HCT116 (cell line): ENCODE results near the gene DENND5A. TPM values are rescaled to one million over a fixed set of nuclear protein-coding genes. Genes with fewer than 3 reads are reported as not detected.

ENCODE experiments used
- ATAC-seq: fragments of 200-7000 bp; cut with Tn5 transposase; 2 replicates; pipeline ENCODE4 v1.9.1; 2020; ENCODE audit warnings: mild to moderate bottlenecking, moderate library complexity
- BruUV-seq: library from RNA; stranded (reverse); fragments of 400-500 nt; replicated peaks from 2 replicates; lab custom pipeline; 2021; lab: Mats Ljungman, UMichigan
- CTCF ChIA-PET: fragments of 300-600 bp; sonication (Branson Sonifier 250); formaldehyde crosslinking; loops from one replicate; lab custom pipeline; 2021; ENCODE audit warnings: antibody characterized with exemption; lab: Charles Lee
- POLR2A ChIA-PET: fragments of 300-600, 350-600 bp; sonication (Branson Sonifier 250); formaldehyde crosslinking; loops from one replicate; lab custom pipeline; 2021; ENCODE audit warnings: antibody characterized with exemption; lab: Charles Lee
- RAD21 ChIA-PET, 2 experiments: fragments of 300-600 bp; sonication (Branson Sonifier 250); formaldehyde crosslinking; loops; one replicate each; lab custom pipeline; 2023; ENCODE audit warnings: low total read pairs in 2 of 2; ENCODE audit not compliant: uncharacterized antibody in 2 of 2, unreplicated experiment in 2 of 2, low non-redundant PET in 1 of 2; lab: Charles Lee
- DNase-seq: peaks from one replicate; pipeline ENCODE4 v3.0.0-alpha.2; 2010; ENCODE audit warnings: low read depth, low spot score
- H2AFZ ChIP-seq: fragments of 200-600 bp; shearing (Covaris generic), sonication (generic); 2 replicates; pipeline ENCODE4 v1.6.1; 2017; ENCODE audit warnings: low read depth, mixed run types, mixed read lengths, antibody characterized with exemption, low read length; ENCODE audit not compliant: poor library complexity, severe bottlenecking
- H3K27ac ChIP-seq: 2 replicates; pipeline ENCODE4 v1.5.1; 2012; ENCODE audit warnings: low read depth, low read length
- H3K27me3 ChIP-seq: fragments of 200-600 bp; sonication (generic); 2 replicates; pipeline ENCODE4 v1.6.1; 2016; ENCODE audit warnings: mixed run types, low read length, mixed read lengths; ENCODE audit not compliant: insufficient read depth
- H3K36me3 ChIP-seq, 2 experiments: fragments of 200-500 bp in 1 of 2; fragments of 200-600 bp in 1 of 2; sonication (Bioruptor generic) in 1 of 2; sonication (generic) in 1 of 2; 2 replicates each; pipeline versions ENCODE4 v1.5.1 to v1.6.1; 2014 to 2016; ENCODE audit warnings: low read length in 2 of 2, inconsistent platforms in 1 of 2, mixed read lengths in 1 of 2, mixed run types in 1 of 2; ENCODE audit not compliant: insufficient read depth in 2 of 2, control insufficient read depth in 1 of 2
- H3K4me1 ChIP-seq, 2 experiments: fragments of 200-600 bp in 1 of 2; sonication (generic) in 1 of 2; 2 replicates each; pipeline versions ENCODE4 v1.5.1 to v1.6.1; 2012 to 2017; ENCODE audit warnings: low read length in 2 of 2, inconsistent platforms in 1 of 2, mild to moderate bottlenecking in 1 of 2, mixed read lengths in 1 of 2, mixed run types in 1 of 2, moderate library complexity in 1 of 2; ENCODE audit not compliant: insufficient read depth in 2 of 2, control insufficient read depth in 1 of 2
- H3K4me2 ChIP-seq: fragments of 200-600 bp; sonication (generic); 2 replicates; pipeline ENCODE4 v1.6.1; 2017; ENCODE audit warnings: mixed run types, low read length, mixed read lengths
- H3K4me3 ChIP-seq, 2 experiments: fragments of 200-600 bp in 1 of 2; sonication (generic) in 1 of 2; replicated peaks in 1 of 2; 2 replicates each; pipeline ENCODE4 v1.5.1; 2011 to 2016; ENCODE audit warnings: low read length in 2 of 2, control low read depth in 1 of 2, low read depth in 1 of 2, mild to moderate bottlenecking in 1 of 2, mixed read lengths in 1 of 2, mixed run types in 1 of 2
- H3K79me2 ChIP-seq: fragments of 200-600 bp; sonication (generic); 2 replicates; pipeline ENCODE4 v1.6.1; 2017; ENCODE audit warnings: mild to moderate bottlenecking, mixed run types, low read length, moderate library complexity, mixed read lengths; ENCODE audit not compliant: insufficient read depth
- H3K9ac ChIP-seq: fragments of 200-600 bp; sonication (generic); 2 replicates; pipeline ENCODE4 v1.6.1; 2016; ENCODE audit warnings: low read length, mixed read lengths
- H3K9me2 ChIP-seq: fragments of 200-600 bp; sonication (generic), shearing (Covaris generic); 2 replicates; pipeline ENCODE4 v1.6.1; 2017; ENCODE audit warnings: mixed run types, mild to moderate bottlenecking, moderate library complexity; ENCODE audit not compliant: insufficient read depth
- H3K9me3 ChIP-seq, 2 experiments: fragments of 200-500 bp in 1 of 2; fragments of 200-600 bp in 1 of 2; sonication (Bioruptor generic) in 1 of 2; sonication (generic) in 1 of 2; 2 replicates each; pipeline ENCODE4 v1.6.1; 2014 to 2017; ENCODE audit warnings: low read length in 2 of 2, mixed read lengths in 2 of 2, inconsistent platforms in 1 of 2, low read depth in 1 of 2, mild to moderate bottlenecking in 1 of 2, mixed run types in 1 of 2, moderate library complexity in 1 of 2; ENCODE audit not compliant: control insufficient read depth in 1 of 2, insufficient read depth in 1 of 2
- H4K20me1 ChIP-seq: fragments of 200-600 bp; sonication (generic), shearing (Covaris generic); 2 replicates; pipeline ENCODE4 v1.6.1; 2017; ENCODE audit warnings: mixed run types, mild to moderate bottlenecking, moderate library complexity; ENCODE audit not compliant: insufficient read depth
- ATF3 ChIP-seq: IDR thresholded peaks from 2 replicates; pipeline ENCODE4 v1.6.1; 2012
- CBX3 ChIP-seq: IDR thresholded peaks from 2 replicates; pipeline ENCODE4 v1.6.1; 2012; ENCODE audit warnings: low read depth
- CTCF ChIP-seq, 3 experiments: fragments of 200-600 bp in 1 of 3; sonication (generic) in 1 of 3; IDR thresholded peaks in 2 of 3; conservative IDR thresholded peaks in 1 of 3; 2 replicates each; pipeline ENCODE4 v1.5.1; 2012 to 2017; ENCODE audit warnings: low read depth in 2 of 3, low read length in 2 of 3, antibody characterized with exemption in 1 of 3, borderline replicate concordance in 1 of 3, control low read depth in 1 of 3, mild to moderate bottlenecking in 1 of 3, mixed read lengths in 1 of 3, mixed run types in 1 of 3, moderate library complexity in 1 of 3; ENCODE audit not compliant: insufficient read depth in 1 of 3
- EGR1 ChIP-seq: IDR thresholded peaks from 2 replicates; pipeline ENCODE4 v1.6.1; 2012; ENCODE audit warnings: low read depth
- EZH2 ChIP-seq: fragments of 200-600 bp; sonication (generic); IDR thresholded peaks from 2 replicates; pipeline ENCODE4 v1.6.1; 2017; ENCODE audit warnings: antibody characterized with exemption, mixed run types
- EZH2phosphoT487 ChIP-seq: fragments of 200-600 bp; IDR thresholded peaks from 2 replicates; pipeline ENCODE4 v1.6.1; 2018; ENCODE audit warnings: antibody characterized with exemption, borderline replicate concordance
- JUND ChIP-seq: IDR thresholded peaks from 2 replicates; pipeline ENCODE4 v1.6.1; 2012
- MAX ChIP-seq: IDR thresholded peaks from 2 replicates; pipeline ENCODE4 v1.6.1; 2012
- POLR2A ChIP-seq: IDR thresholded peaks from 2 replicates; pipeline ENCODE4 v1.7.0; 2011; ENCODE audit warnings: borderline replicate concordance; ENCODE audit not compliant: insufficient read depth, insufficient read length; ENCODE audit errors: extremely low read depth
- POLR2AphosphoS5 ChIP-seq: IDR thresholded peaks from 2 replicates; pipeline ENCODE4 v1.6.1; 2011; ENCODE audit warnings: mild to moderate bottlenecking, low read depth, low read length, moderate library complexity
- RAD21 ChIP-seq: IDR thresholded peaks from 2 replicates; pipeline ENCODE4 v1.6.1; 2012; ENCODE audit warnings: low read depth, mild to moderate bottlenecking
- REST ChIP-seq: IDR thresholded peaks from 2 replicates; pipeline ENCODE4 v1.6.1; 2012; ENCODE audit warnings: low read depth
- SIN3A ChIP-seq: IDR thresholded peaks from 2 replicates; pipeline ENCODE4 v1.6.1; 2012; ENCODE audit warnings: low read depth
- SP1 ChIP-seq: IDR thresholded peaks from 2 replicates; pipeline ENCODE4 v1.6.1; 2012; ENCODE audit warnings: low read depth
- SRF ChIP-seq: IDR thresholded peaks from 2 replicates; pipeline ENCODE4 v1.6.1; 2012; ENCODE audit warnings: low read depth
- TCF7L2 ChIP-seq: IDR thresholded peaks from 2 replicates; pipeline ENCODE4 v1.7.0; 2011; ENCODE audit warnings: borderline replicate concordance, inconsistent platforms; ENCODE audit not compliant: insufficient read depth, insufficient read length; ENCODE audit errors: extremely low read depth
- ZBTB33 ChIP-seq: IDR thresholded peaks from 2 replicates; pipeline ENCODE4 v1.6.1; 2011; ENCODE audit warnings: mild to moderate bottlenecking, low read length, moderate library complexity; ENCODE audit not compliant: insufficient replicate concordance; ENCODE audit errors: extremely low read depth
- ZFX ChIP-seq: fragments of 450-650 bp; IDR thresholded peaks from 2 replicates; pipeline ENCODE4 v1.6.1; 2017
- ZNF274 ChIP-seq: fragments of 200-500 bp; sonication (Bioruptor generic); IDR thresholded peaks from 2 replicates; pipeline ENCODE4 v1.6.1; 2014; ENCODE audit warnings: mild to moderate bottlenecking, low read depth, low read length, inconsistent platforms
- intact Hi-C: fragments of 100-400 bp; cut with micrococcal nuclease; formaldehyde crosslinking; loops from 2 replicates; pipeline ENCODE4 v1.10.0; 2022
- total RNA-seq: library from RNA; stranded (reverse); gene quantifications from one replicate; pipeline ENCODE4 v1.2.1, GENCODE V29; 2021; ENCODE audit not compliant: unreplicated experiment

Gene DENND5A
- total RNA-seq, 1 experiment from 2014 or later: 48.6 TPM

GRCh38 chr11:9151631-9152030 is 113.5 kb downstream of the DENND5A start:
- ChIA-PET CTCF (no interaction called here), POLR2A (no interaction called here), RAD21 (no interaction called here)
- BruUV-seq: no TSS peak
- intact Hi-C loops: no loop called here
- Histone ChIP-seq H3K9me3 (no peaks in the 10 kb centered on the region), H3K4me2 (no peak overlapping the region), H3K36me3 (peaks cover 16 to 22% of the 10 kb centered on the region in 2 experiments; a peak in 2 of 4 replicates), H3K9ac (no peak overlapping the region), H3K27ac (no peak overlapping the region), H2AFZ (no peak overlapping the region), H3K4me3 (no peak overlapping the region), H3K4me1 (no peaks in the 10 kb centered on the region), H3K79me2 (no peaks in the 10 kb centered on the region), H4K20me1 (no peaks in the 10 kb centered on the region), H3K27me3 (no peaks in the 10 kb centered on the region), H3K9me2 (no peaks in the 10 kb centered on the region)
- no peak for DNase-seq
- ATAC-seq: no peak
- TF ChIP-seq POLR2AphosphoS5 (no peak), EGR1 (no peak), EZH2 (no peak), SRF (no peak), POLR2A (no peak), TCF7L2 (no peak), REST (no peak), ATF3 (no peak), ZFX (no peak), EZH2phosphoT487 (no peak), CTCF (IDR thresholded peaks at IDR 0.05 in 2 of 3, conservative IDR thresholded peaks at IDR 0.05 in 1 of 3; ENCODE audit: borderline replicate concordance in 1 of 3, insufficient read depth in 1 of 3, low read depth in 2 of 3, low read length in 2 of 3) (no peak), SP1 (no peak), ZNF274 (no peak), ZBTB33 (no peak), RAD21 (no peak), CBX3 (no peak), MAX (no peak), JUND (no peak), SIN3A (no peak)
